SHP77 treated with DMSO at 0.1 percent for 48 hours (cell line): ENCODE data around the gene CDK5RAP2.
A peak's percentile ranks its signal among the peaks of the same experiment; 100 is the strongest.
"Not testable (repeated sequence)": the region's sequence is repeated elsewhere in the genome, so short reads cannot be mapped to it uniquely, and the experiment has no call there.

ENCODE experiments used
- DNase-seq: peaks from one replicate; lab custom pipeline; 2025; lab: John Stamatoyannopoulos, UW

Gene CDK5RAP2

DNA sequence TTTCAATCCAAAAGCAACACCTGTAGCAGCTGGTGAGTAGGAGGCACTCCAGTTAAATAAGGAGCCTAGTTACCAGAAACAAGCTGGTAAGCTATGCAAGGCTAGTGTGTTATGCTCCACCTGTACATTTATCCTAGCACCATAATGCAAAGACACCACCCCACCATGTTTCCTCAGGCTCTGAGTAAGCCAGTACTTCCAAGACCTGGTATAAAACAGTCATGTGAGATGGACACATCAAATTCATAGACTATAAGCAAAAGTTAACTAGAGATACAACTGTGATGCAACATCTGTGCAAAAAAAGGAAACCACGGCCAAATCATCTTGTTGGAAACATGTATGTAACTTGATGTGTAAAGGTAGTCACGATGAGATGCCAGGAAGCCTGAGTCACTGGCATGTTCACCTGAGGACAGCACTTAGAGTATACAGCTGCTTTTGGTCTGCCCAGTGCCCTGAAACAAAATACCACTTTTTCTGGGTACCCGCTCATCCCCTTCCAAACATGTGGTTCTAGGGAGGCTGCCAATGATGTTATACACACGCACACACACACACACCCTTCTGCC, 66.1 kb downstream of the CDK5RAP2 start:
- DNase-seq = no peak

DNA sequence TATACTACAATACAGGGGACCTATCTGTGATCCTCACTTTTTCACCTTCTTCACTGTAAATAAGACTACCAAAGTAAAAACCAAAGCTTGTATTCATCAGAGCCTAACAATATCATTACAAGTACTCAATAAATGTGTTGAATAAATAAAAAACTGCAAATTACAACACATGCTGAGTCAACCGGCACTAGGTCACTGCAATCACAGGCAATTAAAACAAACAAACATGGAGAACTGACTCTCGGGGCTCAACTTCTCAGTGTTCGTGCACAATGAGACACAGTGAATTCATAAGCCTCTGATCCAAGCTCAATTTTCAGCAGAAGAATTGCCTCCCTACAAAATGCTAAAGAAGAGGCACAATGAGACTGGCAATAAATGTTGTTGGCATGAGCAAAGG, 69.2 kb downstream of the CDK5RAP2 start:
- DNase-seq = no peak

DNA sequence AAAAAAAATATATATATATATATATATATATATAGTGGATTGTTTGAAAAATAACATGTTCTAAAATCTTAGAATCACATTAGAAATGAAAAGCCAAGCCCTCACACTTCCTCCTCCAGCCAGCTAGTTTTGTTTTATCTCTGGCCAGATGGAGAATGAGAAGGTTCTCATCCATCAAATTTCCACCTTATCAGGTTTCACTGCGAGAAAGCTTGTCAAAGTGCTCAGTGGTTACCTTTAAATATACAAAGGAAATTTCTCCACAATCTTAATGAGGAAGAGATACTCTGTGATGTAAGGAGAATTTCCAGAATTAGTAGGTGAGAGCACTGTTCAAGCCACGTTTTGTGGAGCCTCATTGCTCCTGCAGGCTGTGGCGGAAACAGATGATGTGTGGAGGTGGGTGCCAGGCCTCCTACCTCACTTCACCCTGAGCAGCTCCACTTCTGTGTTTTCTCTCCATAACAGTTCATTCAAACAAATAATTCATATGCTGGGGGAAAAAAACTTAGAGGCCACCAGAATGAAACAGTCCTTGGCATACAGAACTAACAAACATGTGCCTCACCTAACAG, 71.9 kb downstream of the CDK5RAP2 start:
- no peak for DNase-seq

DNA sequence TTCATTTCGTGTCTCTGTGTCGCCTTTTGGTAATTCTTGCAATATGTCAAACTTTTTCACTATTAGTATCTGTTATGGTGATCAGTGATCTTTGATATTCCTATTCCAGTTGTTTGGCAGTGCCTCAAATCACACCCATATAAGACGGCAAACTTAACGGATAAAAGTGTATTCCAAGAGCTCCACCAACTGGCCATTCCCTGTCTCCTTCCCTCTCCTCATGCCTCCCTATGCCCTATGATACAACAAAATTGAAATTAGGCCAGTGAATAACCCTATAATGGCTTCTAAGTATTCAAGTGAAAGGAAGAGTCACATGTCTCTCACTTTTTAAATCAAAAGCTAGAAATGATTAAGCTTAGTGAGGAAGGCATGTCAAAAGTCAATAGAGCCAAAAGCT, 74.8 kb downstream of the CDK5RAP2 start:
- DNase-seq = no peak

DNA sequence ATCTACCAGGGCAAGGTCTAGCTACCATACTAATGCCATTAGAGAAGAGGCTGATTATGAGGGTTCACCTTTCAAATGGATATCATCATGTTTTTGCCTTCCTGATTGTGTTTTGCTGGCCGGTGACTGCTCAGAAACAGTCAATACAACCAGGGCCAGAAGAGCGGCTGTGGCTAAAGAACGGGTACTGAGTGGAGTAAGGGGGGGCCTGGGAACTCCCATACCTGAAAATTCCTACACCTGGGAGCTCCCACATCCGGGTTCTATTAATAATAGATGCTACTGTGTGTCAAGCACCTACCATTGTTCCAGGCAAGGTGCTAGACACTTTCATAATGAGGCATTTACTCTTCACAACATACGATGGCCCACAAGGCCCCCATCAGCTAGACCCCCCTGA, 79.2 kb downstream of the CDK5RAP2 start:
- DNase-seq = no peak

DNA sequence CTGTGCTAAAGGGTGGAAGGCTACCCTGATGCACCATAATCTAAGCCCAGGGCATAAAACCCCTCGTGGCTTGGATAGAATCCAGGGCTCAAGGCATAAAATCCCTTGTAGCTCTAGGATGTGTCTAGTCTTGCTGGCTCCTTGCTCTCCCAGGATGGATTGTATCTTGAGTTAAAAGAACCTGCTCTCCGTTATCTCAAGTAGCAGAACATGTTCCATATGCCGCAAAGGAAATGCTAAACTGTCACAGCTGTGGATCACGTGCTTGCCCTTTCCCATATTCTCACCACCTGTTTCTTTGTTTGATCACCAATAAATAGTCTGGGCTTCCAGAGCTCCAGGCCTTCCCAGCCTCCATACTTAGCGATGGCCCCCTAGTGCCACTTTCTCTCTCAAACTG, 82.1 kb downstream of the CDK5RAP2 start:
- not testable (repeated sequence) for DNase-seq

DNA sequence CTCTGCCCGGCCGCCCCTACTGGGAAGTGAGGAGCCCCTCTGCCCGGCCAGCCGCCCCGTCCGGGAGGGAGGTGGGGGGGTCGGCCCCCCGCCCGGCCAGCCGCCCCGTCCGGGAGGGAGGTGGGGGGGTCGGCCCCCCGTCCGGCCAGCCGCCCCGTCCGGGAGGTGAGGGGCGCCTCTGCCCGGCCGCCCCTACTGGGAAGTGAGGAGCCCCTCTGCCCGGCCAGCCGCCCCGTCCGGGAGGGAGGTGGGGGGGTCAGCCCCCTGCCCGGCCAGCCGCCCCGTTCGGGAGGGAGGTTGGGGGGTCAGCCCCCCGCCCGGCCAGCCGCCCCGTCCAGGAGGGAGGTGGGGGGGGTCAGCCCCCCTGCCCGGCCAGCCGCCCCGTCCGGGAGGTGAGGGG, 83.5 kb downstream of the CDK5RAP2 start:
- DNase-seq = not testable (repeated sequence)

DNA sequence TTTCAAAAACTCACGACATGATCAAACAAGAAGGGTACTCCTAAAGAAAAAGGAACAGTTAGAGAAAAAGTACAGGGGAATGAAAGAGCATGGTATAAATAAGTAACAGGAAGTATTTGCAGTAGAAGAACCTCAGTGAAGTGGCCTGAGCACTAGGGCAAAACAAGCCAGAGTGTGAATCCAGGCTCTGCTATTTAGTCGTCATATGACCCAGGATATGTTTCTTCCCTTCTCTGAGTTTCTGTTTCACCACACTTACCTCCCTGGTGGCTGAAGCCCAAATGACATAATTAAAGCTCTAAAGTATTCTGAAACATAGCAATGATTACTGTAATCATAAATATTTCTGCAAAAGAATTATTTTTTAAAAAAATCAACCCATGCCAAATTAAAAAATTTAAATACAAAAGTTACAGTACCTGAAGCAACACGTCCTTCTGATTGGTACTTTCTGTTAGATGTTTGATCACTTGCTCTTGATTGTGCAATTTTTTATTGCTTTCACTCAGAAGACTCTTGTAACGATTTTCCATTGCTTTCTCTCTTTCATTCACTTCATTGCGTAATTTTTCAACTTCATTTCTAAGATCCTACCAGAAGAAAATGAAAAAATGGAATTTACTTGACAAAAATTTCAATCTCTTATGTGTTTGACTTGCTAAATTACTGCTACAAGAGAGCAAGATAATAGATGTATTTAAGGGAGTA, 88.9 kb downstream of the CDK5RAP2 start:
- DNase-seq = no peak

DNA sequence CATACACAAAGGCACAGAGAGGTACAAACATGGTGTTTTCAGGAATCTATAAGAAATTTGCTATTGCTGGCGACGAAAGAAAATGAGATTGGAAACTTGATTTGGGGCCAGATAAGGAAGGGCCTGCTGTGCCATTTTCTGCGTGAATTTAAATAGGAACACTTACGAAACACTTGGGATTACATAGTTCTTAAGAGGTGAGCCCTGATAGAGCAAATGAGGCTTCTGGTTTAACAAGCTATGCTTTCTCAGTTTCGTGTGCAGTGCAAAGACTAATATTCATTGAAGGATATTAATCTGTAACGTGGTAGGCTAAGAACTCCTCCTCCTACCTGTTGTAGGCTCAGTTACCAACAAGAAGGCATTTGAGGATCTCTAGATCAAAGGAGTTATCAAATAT, 93.1 kb downstream of the CDK5RAP2 start:
- DNase-seq = no peak

DNA sequence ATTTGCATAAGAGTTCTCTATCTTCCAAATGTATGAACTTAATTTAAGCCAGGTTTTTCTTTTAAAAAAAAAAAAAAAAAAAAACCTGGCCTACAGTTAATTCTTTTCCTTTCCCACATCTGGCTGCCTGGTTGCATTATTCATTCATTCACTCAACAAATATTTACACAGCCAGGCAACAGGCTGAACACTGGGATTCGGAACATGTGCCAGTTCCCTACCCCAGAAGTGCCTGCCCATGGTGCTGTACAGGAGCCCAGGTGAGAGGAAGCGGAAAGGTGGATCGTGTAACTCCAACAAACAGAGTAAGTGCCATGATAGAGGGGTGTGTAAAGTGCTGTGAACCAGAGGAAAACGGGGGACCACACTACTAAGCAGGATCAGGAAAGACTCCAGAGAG, 93.6 kb downstream of the CDK5RAP2 start:
- no peak for DNase-seq

DNA sequence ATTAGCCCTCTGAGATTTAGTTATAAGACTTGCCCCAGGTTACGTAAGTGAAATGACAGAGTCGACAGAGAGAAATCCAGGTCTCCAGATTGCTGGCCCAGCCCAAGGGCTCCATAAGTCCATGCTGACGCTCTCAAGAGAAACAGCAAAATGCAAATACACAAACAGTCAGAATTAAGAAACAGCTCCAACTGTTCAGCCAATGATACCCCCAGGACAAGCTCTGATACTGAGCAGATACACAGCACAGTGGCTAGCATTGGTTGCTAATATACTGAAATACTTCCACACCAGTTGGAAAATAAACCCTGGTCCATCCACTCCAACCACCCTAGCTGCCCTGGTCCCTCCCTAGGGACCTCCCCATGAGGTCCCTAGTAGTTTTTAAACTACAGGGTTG, 94.2 kb downstream of the CDK5RAP2 start:
- no peak for DNase-seq

DNA sequence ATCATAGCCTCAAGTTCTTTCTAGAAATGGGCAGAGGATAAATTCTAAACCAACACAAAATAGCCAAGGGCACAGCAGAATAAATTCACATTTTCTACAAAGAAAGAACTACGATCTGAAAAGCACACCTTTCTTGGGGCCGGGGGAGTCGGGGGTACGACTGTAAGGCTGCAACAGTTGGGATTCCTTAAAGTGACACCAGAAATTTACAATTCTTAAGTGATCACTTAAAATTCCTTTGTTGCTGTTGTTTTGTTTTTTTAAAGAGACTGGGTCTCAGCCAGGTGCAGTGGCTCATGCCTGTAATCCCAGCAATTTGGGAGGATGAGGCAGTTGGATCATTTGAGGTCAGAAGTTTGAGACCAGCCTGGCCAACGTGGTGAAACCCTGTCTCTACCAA, 95.8 kb downstream of the CDK5RAP2 start:
- DNase-seq = no peak

DNA sequence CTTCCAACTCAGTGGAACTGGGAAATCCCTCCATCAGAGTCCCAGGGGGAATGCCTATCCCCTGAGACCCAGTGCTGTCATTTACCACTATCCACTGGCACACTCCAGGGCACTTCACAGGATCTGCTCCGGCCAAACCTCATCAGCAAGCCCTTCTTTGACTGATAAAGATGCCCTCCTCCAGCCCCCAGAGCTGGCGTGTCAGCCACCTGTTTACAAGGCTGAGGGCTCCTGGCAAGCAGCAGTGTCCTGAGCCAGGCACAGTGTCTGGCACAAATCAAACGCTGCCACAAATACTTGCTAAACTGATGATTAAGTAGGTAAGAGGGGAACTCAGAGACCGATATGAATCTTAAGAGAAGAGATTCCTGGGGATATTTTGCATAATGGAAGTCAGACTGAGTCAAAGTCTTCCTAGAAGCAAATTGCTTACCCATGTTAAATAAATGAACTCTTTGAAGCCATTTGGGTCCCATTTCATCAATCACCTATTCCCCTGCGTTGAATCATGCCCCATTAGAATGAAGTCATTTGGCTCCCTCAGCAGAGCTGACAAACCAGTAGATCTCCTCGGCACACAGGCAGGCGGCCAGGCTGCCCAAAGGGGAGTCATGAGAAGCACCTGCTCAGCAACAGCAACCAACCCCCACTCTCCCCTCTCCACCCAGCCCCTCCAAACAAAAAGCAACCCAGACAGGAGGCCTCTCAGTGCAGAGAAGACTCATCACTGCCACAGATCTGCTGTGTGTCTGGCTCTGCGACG, 97.4 kb downstream of the CDK5RAP2 start:
- DNase-seq = no peak

DNA sequence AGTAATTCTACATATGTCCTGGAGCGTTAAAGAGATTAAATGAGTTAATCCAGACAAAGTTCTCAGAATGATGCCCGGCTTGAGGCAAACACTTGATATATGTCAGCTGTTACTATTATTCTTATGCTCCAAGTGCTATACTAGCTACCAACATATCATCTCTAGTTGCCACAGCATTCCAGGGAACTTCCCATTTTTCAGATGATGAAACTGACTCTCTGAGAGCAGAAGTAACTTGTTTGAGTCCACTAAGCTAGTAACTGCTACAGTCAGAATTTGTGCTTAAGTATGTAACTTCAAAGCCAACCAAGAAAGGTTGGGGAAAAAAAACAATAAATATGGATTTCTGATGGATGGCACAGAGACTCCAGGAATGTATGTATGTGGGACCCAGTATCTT, 98.1 kb downstream of the CDK5RAP2 start:
- no peak for DNase-seq

DNA sequence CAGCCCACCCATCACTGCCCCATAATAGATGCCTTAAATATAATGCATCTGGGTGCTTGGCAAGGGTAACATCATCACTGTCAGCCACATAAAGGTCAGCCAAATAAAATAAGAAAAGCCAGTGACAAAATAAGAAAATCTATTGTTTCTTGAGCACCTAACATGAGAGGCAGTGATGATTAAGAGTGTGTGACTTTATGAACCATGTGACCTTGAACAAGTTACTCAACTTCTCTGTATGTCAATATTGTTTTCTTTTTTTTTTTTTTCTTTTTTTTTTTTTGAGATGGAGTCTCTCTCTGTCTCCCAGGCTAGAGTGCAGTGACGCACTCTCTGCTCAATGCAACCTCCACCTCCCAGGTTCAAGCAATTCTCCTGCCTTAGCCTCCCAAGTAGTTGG, 98.7 kb downstream of the CDK5RAP2 start:
- DNase-seq = no peak

DNA sequence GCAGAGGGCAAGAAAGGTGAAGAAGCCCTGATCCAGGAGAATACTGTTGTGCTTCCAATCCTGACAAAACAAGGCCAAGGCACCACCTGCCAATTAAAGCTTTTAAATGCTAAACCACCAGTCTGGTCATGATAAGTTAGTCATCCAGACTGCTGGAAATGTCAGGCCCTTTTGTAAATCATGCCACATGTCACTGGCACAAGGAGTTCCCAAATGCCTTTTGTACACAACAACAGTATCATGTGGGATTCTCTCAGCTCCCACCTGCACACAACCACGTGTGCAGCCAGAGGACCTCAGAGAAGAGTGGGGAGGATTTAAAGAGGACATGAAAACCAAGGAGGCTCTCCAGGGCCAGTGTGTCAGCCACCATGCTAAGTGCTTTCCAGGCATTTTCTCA, 99.3 kb downstream of the CDK5RAP2 start:
- peak; percentile 68 for DNase-seq

DNA sequence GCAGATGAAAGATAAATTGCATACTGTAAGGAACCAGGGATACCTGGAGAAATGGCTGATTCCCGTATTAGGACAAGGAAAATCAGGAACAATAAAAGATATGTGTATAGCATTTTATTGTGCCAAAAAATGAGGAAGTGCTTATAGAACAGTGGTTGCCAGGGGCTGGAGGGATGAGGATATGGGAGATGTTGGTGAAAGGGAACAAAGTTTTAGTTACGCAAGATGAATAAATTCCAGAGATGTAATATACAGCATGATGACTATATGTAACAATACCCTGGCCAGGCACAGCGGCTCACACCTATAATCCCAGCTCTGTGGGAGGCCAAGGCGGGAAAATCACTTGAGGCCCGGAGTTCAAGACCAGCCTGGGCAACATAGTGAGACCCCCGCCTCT, 101.8 kb downstream of the CDK5RAP2 start:
- DNase-seq = no peak

DNA sequence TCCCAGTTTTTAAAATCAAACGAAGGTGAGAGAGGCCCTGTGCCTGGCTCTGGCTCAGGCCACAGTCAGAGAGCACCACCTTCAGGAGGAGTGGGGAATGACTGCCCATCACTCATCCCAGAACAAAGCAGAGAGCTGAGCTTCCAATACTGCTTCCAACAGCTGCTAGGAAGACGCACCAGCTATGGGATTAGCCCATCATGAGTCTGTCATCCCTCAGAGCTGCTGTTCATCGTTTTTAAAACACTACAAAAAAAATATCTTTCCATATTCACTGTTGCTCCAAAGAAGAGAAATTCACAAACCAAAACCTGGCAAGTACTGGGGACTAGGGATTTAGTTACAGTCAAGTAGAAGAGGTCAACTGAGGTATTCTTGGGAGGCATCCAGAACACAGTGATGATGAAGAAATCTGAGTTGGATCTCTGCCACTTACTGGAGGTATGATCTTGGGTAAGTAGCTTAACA, 102.4 kb downstream of the CDK5RAP2 start:
- no peak for DNase-seq

DNA sequence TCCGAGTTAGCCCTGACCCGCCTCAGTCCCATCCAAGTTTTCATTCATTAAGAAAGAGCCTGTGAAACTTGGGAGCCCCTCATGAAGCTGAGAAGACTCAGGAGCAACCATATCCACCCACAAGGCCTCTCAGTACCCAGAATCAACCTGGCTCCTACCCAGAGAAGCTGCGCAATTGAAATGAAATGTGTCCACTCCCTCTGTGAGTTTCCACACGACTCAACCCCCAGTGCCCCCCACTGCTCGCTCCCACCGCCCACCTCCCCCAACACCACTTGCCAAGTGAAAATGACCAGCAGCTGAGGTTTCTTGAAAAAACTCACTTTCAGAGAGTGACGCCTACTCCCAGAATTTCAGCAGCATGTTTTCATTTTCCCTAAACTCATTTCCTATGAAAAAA, 104.6 kb downstream of the CDK5RAP2 start:
- DNase-seq = no peak

DNA sequence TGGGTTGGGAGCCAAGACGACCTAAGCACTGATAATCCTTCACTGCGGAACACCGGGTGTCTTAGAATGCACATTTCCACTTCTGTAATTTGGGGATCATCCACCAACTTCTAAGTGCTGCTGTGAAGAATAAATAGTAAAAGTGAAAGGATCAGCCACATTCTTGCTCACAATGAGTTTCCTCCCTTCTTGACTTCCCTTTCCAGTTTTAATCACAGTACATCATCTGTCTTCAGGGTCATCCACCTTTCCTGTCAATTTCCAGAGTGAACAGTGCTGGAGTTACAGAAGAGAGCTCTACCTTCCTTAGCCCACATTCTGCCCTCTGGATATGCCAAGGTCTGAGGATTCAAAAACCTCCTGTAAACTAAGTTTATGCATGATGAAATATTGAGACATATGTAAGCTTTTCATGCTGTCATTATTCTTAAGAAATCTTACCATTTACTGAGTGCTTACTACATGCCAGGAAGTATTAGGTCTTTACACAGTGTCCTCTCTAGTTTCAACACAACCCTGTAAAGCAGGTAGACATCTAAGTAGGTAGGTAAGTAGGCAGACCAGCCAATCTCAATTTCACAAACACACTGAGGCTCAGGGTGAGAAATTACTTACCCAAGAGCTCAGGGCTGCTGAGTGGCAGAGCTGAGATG, 105.2 kb downstream of the CDK5RAP2 start:
- no peak for DNase-seq

DNA sequence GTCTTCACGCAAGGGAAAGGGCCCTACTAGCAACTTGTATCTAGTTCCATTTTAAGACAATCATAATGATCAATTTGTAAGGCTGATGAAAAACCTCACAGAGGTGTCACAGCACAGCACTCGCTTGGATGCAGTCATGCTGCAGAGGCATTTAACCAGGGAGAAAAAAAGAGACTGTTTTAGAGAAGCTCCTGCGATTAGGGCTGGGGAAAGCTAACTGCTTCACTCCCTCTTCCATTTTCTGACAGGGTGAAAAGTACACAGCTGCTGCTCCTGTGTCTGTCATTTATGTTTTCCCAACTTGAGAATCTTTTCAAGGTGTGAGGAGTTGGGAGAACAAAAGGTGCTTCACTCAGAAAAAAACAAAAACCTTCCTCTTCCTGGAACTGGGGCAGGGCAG, 106.4 kb downstream of the CDK5RAP2 start:
- no peak for DNase-seq

DNA sequence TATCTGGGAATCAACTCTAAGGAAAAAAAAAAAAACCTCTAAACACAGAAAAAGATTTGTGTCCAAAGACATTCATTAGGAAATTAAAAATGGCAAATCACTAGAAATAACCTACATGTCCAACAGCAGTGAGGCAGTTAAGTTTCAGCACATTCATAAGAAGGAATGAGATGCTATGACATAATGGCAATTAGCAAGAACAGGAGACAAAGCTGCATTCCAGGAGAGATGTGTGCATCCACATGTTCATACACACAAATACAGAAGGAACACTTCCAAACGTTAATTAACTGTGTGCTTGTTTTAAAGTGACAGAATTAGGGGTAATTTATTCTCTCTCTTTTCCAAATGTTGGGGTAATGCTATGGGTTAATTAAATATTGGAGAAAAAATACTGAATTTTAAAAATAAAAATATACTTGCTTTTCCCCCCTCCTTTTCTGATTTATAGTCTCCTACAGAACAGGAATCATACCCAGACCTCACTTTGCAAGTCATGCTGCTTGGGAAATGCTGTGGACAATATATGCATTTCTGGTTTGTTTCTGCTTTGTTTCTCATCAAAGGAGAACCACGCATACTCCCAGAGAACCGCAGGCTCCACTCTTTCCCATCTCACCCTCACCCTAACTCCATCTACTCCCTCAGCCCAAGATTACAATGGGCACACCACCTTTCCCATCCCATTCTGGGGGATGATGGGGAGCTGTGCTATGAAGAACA, 114.1 kb downstream of the CDK5RAP2 start:
- no peak for DNase-seq
